HepG2 (cell line): ENCODE data around the gene CTNNBL1. TPM values are rescaled to one million over a fixed set of nuclear protein-coding genes. Genes with fewer than 3 reads are reported as not detected.

Experiments used
- ATAC-seq: fragments of 200-7000 bp; cut with Tn5 transposase; 3 replicates; pipeline ENCODE4 v1.9.1; 2020; ENCODE audit warnings: mild to moderate bottlenecking, moderate library complexity
- BruUV-seq: library from RNA; stranded (reverse); fragments of 400-500 nt; replicated peaks from 2 replicates; lab custom pipeline; 2021; lab: Mats Ljungman, UMichigan
- CTCF ChIA-PET: fragments of 300-600 bp; formaldehyde crosslinking; extraction: SDS; loops from one replicate; lab custom pipeline; 2021; ENCODE audit warnings: low total read pairs, inconsistent platforms, low intra/inter-chr PET ratio; lab: Yijun Ruan, JAX
- POLR2A ChIA-PET: fragments of 350-600 bp; sonication (Branson Sonifier 250); formaldehyde crosslinking; loops from one replicate; lab custom pipeline; 2020; ENCODE audit warnings: antibody characterized with exemption, inconsistent platforms; lab: Yijun Ruan, JAX
- DNase-seq: peaks from one replicate; pipeline ENCODE4 v3.0.0-alpha.2; 2015; ENCODE audit warnings: low spot score
- FAIRE-seq: peaks from 3 replicates; lab custom pipeline; 2011; peaks lifted over from hg19 to GRCh38; lab: Jason Lieb, UNC
- H2AFZ ChIP-seq: one replicate; pipeline ENCODE4 v1.6.1; 2011; ENCODE audit warnings: low read length, inconsistent platforms
- H3K27ac ChIP-seq: fragments of 300-600 bp; 3 replicates; pipeline ENCODE4 v1.8.0; 2011; ENCODE audit warnings: mixed run types, mild to moderate bottlenecking, mixed read lengths, low read length, inconsistent platforms; ENCODE audit not compliant: insufficient read depth; ENCODE audit errors: extremely low read length
- H3K27me3 ChIP-seq, 2 experiments: fragments of 200-600 bp in 1 of 2; 2 replicates in 1 of 2; 3 replicates in 1 of 2; pipeline versions ENCODE4 v1.6.0 to v1.8.0; 2011; ENCODE audit warnings: low read length in 2 of 2, mild to moderate bottlenecking in 2 of 2, moderate library complexity in 2 of 2, inconsistent platforms in 1 of 2; ENCODE audit not compliant: insufficient read depth in 2 of 2, control insufficient read depth in 1 of 2
- H3K36me3 ChIP-seq, 2 experiments: fragments of 200-600 bp in 1 of 2; replicated peaks in 1 of 2; 2 replicates in 1 of 2; 3 replicates in 1 of 2; pipeline versions ENCODE4 v1.5.1 to v1.8.0; 2011; ENCODE audit warnings: low read length in 2 of 2, inconsistent platforms in 1 of 2; ENCODE audit not compliant: insufficient read depth in 2 of 2, control insufficient read depth in 1 of 2
- H3K4me1 ChIP-seq: 2 replicates; pipeline ENCODE4 v1.5.1; 2012; ENCODE audit warnings: low read length, inconsistent platforms; ENCODE audit not compliant: insufficient read depth
- H3K4me2 ChIP-seq: 2 replicates; pipeline ENCODE4 v1.6.0; 2011; ENCODE audit warnings: low read depth, low read length, inconsistent platforms
- H3K4me3 ChIP-seq, 3 experiments: fragments of 200-600 bp in 1 of 3; sonication (generic), shearing (Covaris generic) in 1 of 3; replicated peaks in 1 of 3; 2 replicates each; pipeline ENCODE4 v1.5.1; 2011 to 2016; ENCODE audit warnings: low read length in 3 of 3, inconsistent platforms in 2 of 3, low read depth in 2 of 3, mild to moderate bottlenecking in 2 of 3, control low read depth in 1 of 3, mixed read lengths in 1 of 3; ENCODE audit not compliant: insufficient read depth in 1 of 3
- H3K79me2 ChIP-seq: one replicate; pipeline ENCODE4 v1.6.1; 2011; ENCODE audit warnings: low read length, inconsistent platforms; ENCODE audit not compliant: insufficient read depth
- H3K9ac ChIP-seq: 2 replicates; pipeline ENCODE4 v1.6.0; 2011; ENCODE audit warnings: mild to moderate bottlenecking, low read depth, low read length, inconsistent platforms; ENCODE audit not compliant: insufficient read depth
- H3K9me3 ChIP-seq: 2 replicates; pipeline ENCODE4 v1.5.1; 2012; ENCODE audit warnings: mild to moderate bottlenecking, low read length
- H4K20me1 ChIP-seq: 2 replicates; pipeline ENCODE4 v1.6.0; 2011; ENCODE audit warnings: inconsistent platforms, mild to moderate bottlenecking, low read length, moderate library complexity; ENCODE audit not compliant: insufficient read depth
- DMAP1 ChIP-seq: IDR thresholded peaks from 2 replicates; pipeline ENCODE4 v1.6.1; 2016
- DNMT1 ChIP-seq: sonication (generic); formaldehyde crosslinking; IDR thresholded peaks from 2 replicates; pipeline ENCODE4 v1.5.1; 2020; ENCODE audit warnings: mild to moderate bottlenecking, missing genetic modification reagents
- GATAD2A ChIP-seq: IDR thresholded peaks from 2 replicates; pipeline ENCODE4 v1.6.1; 2016
- MTF1 ChIP-seq: sonication (generic); formaldehyde crosslinking; IDR thresholded peaks from 2 replicates; pipeline ENCODE4 v1.5.0; 2020; ENCODE audit warnings: missing genetic modification reagents
- RBM39 ChIP-seq: fragments of 200-400 bp; formaldehyde crosslinking; IDR thresholded peaks from one replicate; pipeline ENCODE4 v1.6.1; 2018; ENCODE audit warnings: antibody characterized with exemption, mild to moderate bottlenecking, low read depth, low read length; ENCODE audit not compliant: poor library complexity, severe bottlenecking
- SMC3 ChIP-seq: IDR thresholded peaks from 2 replicates; pipeline ENCODE4 v1.6.1; 2011; ENCODE audit warnings: low read length, improper control_type of control experiment
- ZEB1 ChIP-seq: IDR thresholded peaks from 2 replicates; pipeline ENCODE4 v1.6.1; 2012; ENCODE audit warnings: mild to moderate bottlenecking, low read depth, inconsistent platforms; ENCODE audit not compliant: insufficient replicate concordance
- ZNF441 ChIP-seq: sonication (generic); formaldehyde crosslinking; IDR thresholded peaks from 2 replicates; pipeline ENCODE4 v1.7.0; 2021; ENCODE audit warnings: missing genetic modification reagents, borderline replicate concordance
- ZNF572 ChIP-seq: sonication (generic); formaldehyde crosslinking; IDR thresholded peaks from 2 replicates; pipeline ENCODE4 v1.5.1; 2020; ENCODE audit warnings: mild to moderate bottlenecking, missing genetic modification reagents
- ZNF792 ChIP-seq: IDR thresholded peaks from 2 replicates; pipeline ENCODE4 v1.6.1; 2016
- ZNF841 ChIP-seq: sonication (generic); formaldehyde crosslinking; IDR thresholded peaks from 2 replicates; pipeline ENCODE4 v1.8.1; 2023; ENCODE audit warnings: missing genetic modification reagents, borderline replicate concordance
- WGBS: methylation state at CpG from one replicate; pipeline ENCODE4 v1.1.6; 2017; ENCODE audit warnings: low lambda C conversion rate; 5-methylcytosine and 5-hydroxymethylcytosine counted together
- in situ Hi-C: cut with HindIII; loops from 2 replicates; pipeline ENCODE4 v1.10.0; 2017; ENCODE audit warnings: low pct_unique_long_range_greater_than_20kb; ENCODE audit not compliant: extremely low pct_ligation_motif_present
- intact Hi-C: fragments of 100-400 bp; cut with micrococcal nuclease; formaldehyde crosslinking; loops from one replicate; pipeline ENCODE4 v1.10.0; 2022; ENCODE audit not compliant: unreplicated experiment
- polyA plus RNA-seq, 8 experiments: library from polyadenylated mRNA; depleted of rRNA in 3 of 8; stranded (reverse) in 7 of 8; unstranded in 1 of 8; fragments of >200 nt; fragmentation: Illumina TruSeq in 4 of 8; extraction: Trizol in 4 of 8; gene quantifications; 2 replicates each; pipeline versions ENCODE4 v1.2.1 to v1.2.3, GENCODE V29; 2011 to 2016; ENCODE audit warnings: low read depth in 4 of 8, missing spikeins in 1 of 8, mixed read lengths in 1 of 8; ENCODE audit not compliant: insufficient read depth in 1 of 8
- total RNA-seq, 5 experiments: library from RNA; depleted of rRNA; stranded (reverse); fragments of >200 nt; fragmentation: Illumina TruSeq; extraction: Trizol; gene quantifications; 2 replicates each; pipeline ENCODE4 v1.2.3, GENCODE V29; 2016; ENCODE audit warnings: low read depth in 1 of 5
- TF ChIP-seq, protein P1 (sequence below): sonication (generic); formaldehyde crosslinking; IDR thresholded peaks from 2 replicates; pipeline ENCODE4 v1.5.1; 2020; ENCODE audit warnings: mild to moderate bottlenecking, missing genetic modification reagents, moderate library complexity
- TF ChIP-seq, protein P2 (sequence below): sonication (generic); formaldehyde crosslinking; IDR thresholded peaks from 2 replicates; pipeline ENCODE4 v1.4.0; 2020; ENCODE audit warnings: missing genetic modification reagents

Gene CTNNBL1
- total and polyA plus RNA-seq, 2 of the 13 experiments (the other 11 are each of a cell fraction or from before 2014, with no cell fraction given), result 49.3 to 94.6 TPM

DNA sequence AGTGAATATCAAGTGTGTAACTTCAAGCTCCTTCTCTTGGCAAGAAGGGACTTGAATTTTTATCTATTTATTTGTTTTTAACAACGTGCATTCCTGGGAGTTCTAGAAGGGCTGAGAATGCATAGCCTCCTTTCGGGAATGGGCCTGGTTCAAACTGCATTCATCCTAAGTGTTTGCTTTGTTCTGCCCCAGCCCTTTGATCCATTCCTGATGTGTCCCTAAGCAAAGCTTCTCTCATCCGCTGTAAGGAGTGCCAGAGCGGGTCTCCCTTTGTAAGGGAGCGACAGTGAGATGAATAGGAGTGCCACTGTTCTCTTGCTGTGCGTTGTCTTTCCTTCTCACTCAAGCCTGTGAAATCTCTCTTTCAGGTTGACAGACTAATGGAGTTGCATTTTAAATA is 148.1 kb downstream of the CTNNBL1 start:
- intact Hi-C loops, result no loop called here
- H3K79me2 ChIP-seq, result no peaks in the 10 kb centered on the region
- DNase-seq, result no peak
- no peaks in the 10 kb centered on the region for H3K27me3 ChIP-seq
- TF ChIP-seq SMC3 (no peak), ZNF841 (CRISPR knock-in tag) (no peak), ZNF792 (no peak), MTF1 (CRISPR knock-in tag) (no peak), ZNF572 (CRISPR knock-in tag) (no peak), DNMT1 (CRISPR knock-in tag) (no peak), RBM39 (no peak), ZEB1 (no peak), GATAD2A (CRISPR knock-in tag) (no peak), ZNF441 (CRISPR knock-in tag) (no peak), DMAP1 (CRISPR knock-in tag) (no peak)
- TF ChIP-seq, protein P1, sequence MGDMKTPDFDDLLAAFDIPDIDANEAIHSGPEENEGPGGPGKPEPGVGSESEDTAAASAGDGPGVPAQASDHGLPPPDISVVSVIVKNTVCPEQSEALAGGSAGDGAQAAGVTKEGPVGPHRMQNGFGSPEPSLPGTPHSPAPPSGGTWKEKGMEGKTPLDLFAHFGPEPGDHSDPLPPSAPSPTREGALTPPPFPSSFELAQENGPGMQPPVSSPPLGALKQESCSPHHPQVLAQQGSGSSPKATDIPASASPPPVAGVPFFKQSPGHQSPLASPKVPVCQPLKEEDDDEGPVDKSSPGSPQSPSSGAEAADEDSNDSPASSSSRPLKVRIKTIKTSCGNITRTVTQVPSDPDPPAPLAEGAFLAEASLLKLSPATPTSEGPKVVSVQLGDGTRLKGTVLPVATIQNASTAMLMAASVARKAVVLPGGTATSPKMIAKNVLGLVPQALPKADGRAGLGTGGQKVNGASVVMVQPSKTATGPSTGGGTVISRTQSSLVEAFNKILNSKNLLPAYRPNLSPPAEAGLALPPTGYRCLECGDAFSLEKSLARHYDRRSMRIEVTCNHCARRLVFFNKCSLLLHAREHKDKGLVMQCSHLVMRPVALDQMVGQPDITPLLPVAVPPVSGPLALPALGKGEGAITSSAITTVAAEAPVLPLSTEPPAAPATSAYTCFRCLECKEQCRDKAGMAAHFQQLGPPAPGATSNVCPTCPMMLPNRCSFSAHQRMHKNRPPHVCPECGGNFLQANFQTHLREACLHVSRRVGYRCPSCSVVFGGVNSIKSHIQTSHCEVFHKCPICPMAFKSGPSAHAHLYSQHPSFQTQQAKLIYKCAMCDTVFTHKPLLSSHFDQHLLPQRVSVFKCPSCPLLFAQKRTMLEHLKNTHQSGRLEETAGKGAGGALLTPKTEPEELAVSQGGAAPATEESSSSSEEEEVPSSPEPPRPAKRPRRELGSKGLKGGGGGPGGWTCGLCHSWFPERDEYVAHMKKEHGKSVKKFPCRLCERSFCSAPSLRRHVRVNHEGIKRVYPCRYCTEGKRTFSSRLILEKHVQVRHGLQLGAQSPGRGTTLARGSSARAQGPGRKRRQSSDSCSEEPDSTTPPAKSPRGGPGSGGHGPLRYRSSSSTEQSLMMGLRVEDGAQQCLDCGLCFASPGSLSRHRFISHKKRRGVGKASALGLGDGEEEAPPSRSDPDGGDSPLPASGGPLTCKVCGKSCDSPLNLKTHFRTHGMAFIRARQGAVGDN, result no peak
- TF ChIP-seq, protein P2, sequence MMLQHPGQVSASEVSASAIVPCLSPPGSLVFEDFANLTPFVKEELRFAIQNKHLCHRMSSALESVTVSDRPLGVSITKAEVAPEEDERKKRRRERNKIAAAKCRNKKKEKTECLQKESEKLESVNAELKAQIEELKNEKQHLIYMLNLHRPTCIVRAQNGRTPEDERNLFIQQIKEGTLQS, result no peak
- TF ChIP-seq, all 625 proteins: peak for 0
- Histone ChIP-seq H3K4me3 (no peak overlapping the region), H3K4me2 (no peak overlapping the region), H3K9ac (no peak overlapping the region), H3K4me1 (0 out of 2 replicates have a peak, but pooled peaks cover 5% of the 10 kb centered on the region), H3K27ac (no peak overlapping the region), H2AFZ (no peak overlapping the region), H3K36me3 (peaks cover 22 to 44% of the 10 kb centered on the region in 2 experiments; a peak in 4 of 5 replicates), H4K20me1 (no peaks in the 10 kb centered on the region), H3K9me3 (no peaks in the 10 kb centered on the region)
- WGBS, result 94% methylated on average over 6 of the region's 6 CpGs
- in situ Hi-C loops, result no loop called here
- ATAC-seq (no peak), FAIRE-seq (no peak)
- POLR2A ChIA-PET, result no interaction called here
- no TSS peak for BruUV-seq
- CTCF ChIA-PET, result no interaction called here
